H9 (cell line): ENCODE results near the gene GSAP. TPM values are rescaled to one million over a fixed set of nuclear protein-coding genes. Genes with fewer than 3 reads are reported as not detected.

Experiments
- DNase-seq: peaks from one replicate; pipeline ENCODE4 v3.0.0-alpha.2; 2017
- H2AFZ ChIP-seq: one replicate; pipeline ENCODE4 v1.6.1; 2013; ENCODE audit warnings: mild to moderate bottlenecking, low read length, control low read depth, moderate library complexity
- H2AK5ac ChIP-seq: 2 replicates; pipeline ENCODE4 v1.6.1; 2013; ENCODE audit warnings: low read length, control low read depth, mixed read lengths; ENCODE audit not compliant: insufficient read length
- H2BK120ac ChIP-seq: one replicate; pipeline ENCODE4 v1.6.1; 2013; ENCODE audit warnings: low read depth, mild to moderate bottlenecking, low read length, control low read depth, inconsistent platforms; ENCODE audit not compliant: poor library complexity, severe bottlenecking
- H2BK12ac ChIP-seq: 2 replicates; pipeline ENCODE4 v1.6.1; 2013; ENCODE audit warnings: low read length, control low read depth, mixed read lengths, low read depth; ENCODE audit not compliant: insufficient read length
- H2BK15ac ChIP-seq: 2 replicates; pipeline ENCODE4 v1.6.1; 2013; ENCODE audit warnings: low read depth, low read length, control low read depth
- H2BK20ac ChIP-seq: one replicate; pipeline ENCODE4 v1.6.1; 2013; ENCODE audit warnings: low read depth, mild to moderate bottlenecking, low read length, control low read depth, inconsistent platforms; ENCODE audit not compliant: poor library complexity, severe bottlenecking
- H2BK5ac ChIP-seq: 2 replicates; pipeline ENCODE4 v1.6.1; 2013; ENCODE audit warnings: low read length, control low read depth, mixed read lengths; ENCODE audit not compliant: insufficient read length
- H3K14ac ChIP-seq: 2 replicates; pipeline ENCODE4 v1.6.1; 2013; ENCODE audit warnings: low read length, control low read depth; ENCODE audit not compliant: insufficient read depth
- H3K18ac ChIP-seq: 2 replicates; pipeline ENCODE4 v1.6.1; 2013; ENCODE audit warnings: low read depth, mild to moderate bottlenecking, mixed read lengths, low read length, control low read depth; ENCODE audit not compliant: insufficient read length
- H3K23ac ChIP-seq: 2 replicates; pipeline ENCODE4 v1.6.1; 2013; ENCODE audit warnings: low read length, control low read depth, mixed read lengths, low read depth; ENCODE audit not compliant: insufficient read length
- H3K23me2 ChIP-seq: 2 replicates; pipeline ENCODE4 v1.6.1; 2013; ENCODE audit warnings: low read depth, mild to moderate bottlenecking, mixed read lengths, low read length, control low read depth; ENCODE audit not compliant: insufficient read length, poor library complexity, severe bottlenecking
- H3K27ac ChIP-seq: 2 replicates; pipeline ENCODE4 v1.5.1; 2013; ENCODE audit warnings: low read length, control low read depth, mixed read lengths, low read depth; ENCODE audit not compliant: insufficient read length
- H3K27me3 ChIP-seq: 2 replicates; pipeline ENCODE4 v1.6.1; 2013; ENCODE audit warnings: low read length, control low read depth, inconsistent platforms; ENCODE audit not compliant: insufficient read depth
- H3K4ac ChIP-seq: 2 replicates; pipeline ENCODE4 v1.6.1; 2013; ENCODE audit warnings: low read depth, mild to moderate bottlenecking, control low read depth, inconsistent platforms, low read length, moderate library complexity
- H3K4me1 ChIP-seq: 2 replicates; pipeline ENCODE4 v1.6.1; 2013; ENCODE audit warnings: low read length, control low read depth, inconsistent platforms; ENCODE audit not compliant: insufficient read depth
- H3K4me2 ChIP-seq: 2 replicates; pipeline ENCODE4 v1.6.1; 2013; ENCODE audit warnings: low read length, control low read depth, mixed read lengths; ENCODE audit not compliant: insufficient read length, insufficient read depth
- H3K56ac ChIP-seq: 2 replicates; pipeline ENCODE4 v1.6.1; 2013; ENCODE audit warnings: low read depth, mild to moderate bottlenecking, mixed read lengths, low read length, control low read depth; ENCODE audit not compliant: insufficient read length
- H3K79me1 ChIP-seq: 2 replicates; pipeline ENCODE4 v1.6.1; 2013; ENCODE audit warnings: low read depth, mild to moderate bottlenecking, moderate library complexity, low read length, control low read depth, inconsistent platforms; ENCODE audit not compliant: insufficient read depth, poor library complexity, severe bottlenecking
- H3K79me2 ChIP-seq: 2 replicates; pipeline ENCODE4 v1.6.1; 2013; ENCODE audit warnings: low read length, control low read depth, inconsistent platforms; ENCODE audit not compliant: insufficient read depth
- H3K9ac ChIP-seq: 2 replicates; pipeline ENCODE4 v1.6.1; 2013; ENCODE audit warnings: low read length, control low read depth, mixed read lengths; ENCODE audit not compliant: insufficient read length; ENCODE audit errors: extremely low read depth
- H3K9me3 ChIP-seq: one replicate; pipeline ENCODE4 v1.6.1; 2013; ENCODE audit warnings: low read depth, low read length, inconsistent platforms; ENCODE audit not compliant: control insufficient read depth
- H3T11ph ChIP-seq: one replicate; pipeline ENCODE4 v1.6.1; 2013; ENCODE audit warnings: mild to moderate bottlenecking, low read length, control low read depth, inconsistent platforms
- H4K20me1 ChIP-seq: one replicate; pipeline ENCODE4 v1.6.1; 2013; ENCODE audit not compliant: control insufficient read depth, insufficient read length, insufficient read depth
- H4K5ac ChIP-seq: 2 replicates; pipeline ENCODE4 v1.6.1; 2013; ENCODE audit warnings: low read depth, mild to moderate bottlenecking, mixed read lengths, low read length, control low read depth; ENCODE audit not compliant: insufficient read length
- H4K8ac ChIP-seq: replicated peaks from 2 replicates; pipeline ENCODE4 v1.6.1; 2013; ENCODE audit warnings: low read length, control low read depth, mixed read lengths, low read depth; ENCODE audit not compliant: insufficient read length
- H4K91ac ChIP-seq: 2 replicates; pipeline ENCODE4 v1.6.1; 2013; ENCODE audit warnings: low read depth, mild to moderate bottlenecking, moderate library complexity, mixed read lengths, low read length, control low read depth; ENCODE audit not compliant: insufficient read length
- H3K27ac Mint-ChIP-seq, 3 experiments: 2 replicates in 2 of 3; 3 replicates in 1 of 3; pipeline ENCODE4 v1.8.0; 2020 to 2021; ENCODE audit warnings: mixed read lengths in 3 of 3, mild to moderate bottlenecking in 1 of 3, moderate library complexity in 1 of 3
- H3K27me3 Mint-ChIP-seq: 2 replicates; pipeline ENCODE4 v1.8.0; 2021; ENCODE audit warnings: low read depth, mild to moderate bottlenecking, moderate library complexity, mixed read lengths
- H3K36me3 Mint-ChIP-seq, 3 experiments: 2 replicates in 2 of 3; 3 replicates in 1 of 3; pipeline ENCODE4 v1.8.0; 2020 to 2021; ENCODE audit warnings: low read depth in 3 of 3, mixed read lengths in 3 of 3; ENCODE audit not compliant: insufficient read depth in 1 of 3
- H3K4me1 Mint-ChIP-seq, 2 experiments: 2 replicates each; pipeline ENCODE4 v1.8.0; 2020; ENCODE audit warnings: mixed read lengths in 2 of 2
- H3K4me3 Mint-ChIP-seq, 2 experiments: 2 replicates in 1 of 2; 3 replicates in 1 of 2; pipeline ENCODE4 v1.8.0; 2020 to 2021; ENCODE audit warnings: mild to moderate bottlenecking in 2 of 2, mixed read lengths in 2 of 2, moderate library complexity in 1 of 2
- H3K9me3 Mint-ChIP-seq, 2 experiments: 2 replicates in 1 of 2; 3 replicates in 1 of 2; pipeline ENCODE4 v1.8.0; 2020; ENCODE audit warnings: mild to moderate bottlenecking in 2 of 2, mixed read lengths in 2 of 2, moderate library complexity in 1 of 2
- WGBS: extraction: QIAGEN DNeasy Blood & Tissue Kit; methylation state at CpG from one replicate; pipeline ENCODE4 v1.1.7; 2013; ENCODE audit warnings: missing lambda C conversion rate, low lambda C conversion rate, mixed read lengths; ENCODE audit not compliant: insufficient read length; ENCODE audit errors: extremely low coverage; 5-methylcytosine and 5-hydroxymethylcytosine counted together
- total RNA-seq: library from RNA; stranded (reverse); gene quantifications from 2 replicates; pipeline ENCODE4 v1.2.1, GENCODE V29; 2021
- TF ChIP-seq, protein P1 (sequence below): fragments of 200-600 bp; sonication (generic); conservative IDR thresholded peaks from 3 replicates; pipeline ENCODE4 v1.8.0; 2021; ENCODE audit warnings: antibody characterized with exemption, mild to moderate bottlenecking

GSAP gene
- total RNA-seq, 1 experiment from 2014 or later = 1.9 TPM

DNA sequence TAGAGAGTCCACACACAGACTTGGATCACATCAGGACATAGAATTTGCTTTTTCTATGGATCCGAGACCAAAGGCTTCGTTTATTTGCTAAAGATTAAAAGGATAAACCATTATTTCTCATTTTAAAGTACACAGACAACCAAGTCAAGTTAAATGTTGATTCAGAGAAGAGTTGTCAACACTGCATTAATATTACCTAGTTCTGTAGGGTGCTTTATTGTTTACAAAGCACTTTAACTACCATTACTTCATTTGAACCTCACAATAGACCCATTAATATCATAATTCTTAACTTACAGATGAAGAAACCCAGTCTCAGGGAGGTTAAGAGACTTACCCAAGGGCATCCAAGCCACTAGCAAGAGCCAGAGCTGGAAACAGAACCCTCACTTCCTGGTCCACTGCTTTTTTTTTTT is 43.2 kb upstream of the GSAP start:
- Histone ChIP-seq H2AFZ (no peak overlapping the region), H2BK20ac (no peak overlapping the region), H4K8ac (no peak overlapping the region), H3K23me2 (no peaks in the 10 kb centered on the region), H2AK5ac (no peak overlapping the region), H3K14ac (no peak overlapping the region), H3K56ac (no peak overlapping the region), H4K91ac (no peak overlapping the region), H3K4me2 (no peak overlapping the region), H3K23ac (no peak overlapping the region), H3K18ac (no peak overlapping the region), H4K5ac (no peak overlapping the region), H2BK5ac (no peak overlapping the region), H3K27ac (no peak overlapping the region), H3K9me3 (no peaks in the 10 kb centered on the region), H3K27me3 (no peaks in the 10 kb centered on the region), H2BK12ac (no peak overlapping the region), H3T11ph (no peak overlapping the region), H3K79me1 (no peaks in the 10 kb centered on the region), H4K20me1 (no peaks in the 10 kb centered on the region), H2BK15ac (no peak overlapping the region), H3K4me1 (no peaks in the 10 kb centered on the region), H3K4ac (no peak overlapping the region), H3K79me2 (no peaks in the 10 kb centered on the region), H2BK120ac (no peak overlapping the region), H3K9ac (no peak overlapping the region)
- no peaks in the 10 kb centered on the region for H3K4me1 Mint-ChIP-seq
- no peak overlapping the region for H3K27ac Mint-ChIP-seq
- DNase-seq = no peak
- TF ChIP-seq, protein P1, sequence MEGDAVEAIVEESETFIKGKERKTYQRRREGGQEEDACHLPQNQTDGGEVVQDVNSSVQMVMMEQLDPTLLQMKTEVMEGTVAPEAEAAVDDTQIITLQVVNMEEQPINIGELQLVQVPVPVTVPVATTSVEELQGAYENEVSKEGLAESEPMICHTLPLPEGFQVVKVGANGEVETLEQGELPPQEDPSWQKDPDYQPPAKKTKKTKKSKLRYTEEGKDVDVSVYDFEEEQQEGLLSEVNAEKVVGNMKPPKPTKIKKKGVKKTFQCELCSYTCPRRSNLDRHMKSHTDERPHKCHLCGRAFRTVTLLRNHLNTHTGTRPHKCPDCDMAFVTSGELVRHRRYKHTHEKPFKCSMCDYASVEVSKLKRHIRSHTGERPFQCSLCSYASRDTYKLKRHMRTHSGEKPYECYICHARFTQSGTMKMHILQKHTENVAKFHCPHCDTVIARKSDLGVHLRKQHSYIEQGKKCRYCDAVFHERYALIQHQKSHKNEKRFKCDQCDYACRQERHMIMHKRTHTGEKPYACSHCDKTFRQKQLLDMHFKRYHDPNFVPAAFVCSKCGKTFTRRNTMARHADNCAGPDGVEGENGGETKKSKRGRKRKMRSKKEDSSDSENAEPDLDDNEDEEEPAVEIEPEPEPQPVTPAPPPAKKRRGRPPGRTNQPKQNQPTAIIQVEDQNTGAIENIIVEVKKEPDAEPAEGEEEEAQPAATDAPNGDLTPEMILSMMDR = no peak
- H3K36me3 Mint-ChIP-seq = no peaks in the 10 kb centered on the region
- H3K27me3 Mint-ChIP-seq = no peaks in the 10 kb centered on the region; the same call in 1 of the 2 replicates
- no peaks in the 10 kb centered on the region for H3K9me3 Mint-ChIP-seq
- no peak overlapping the region for H3K4me3 Mint-ChIP-seq
- no CpG with 5 or more reads among the region's 2 CpGs for WGBS
